Measurements from ENCODE around the gene FHIT. TPM values are rescaled to one million over a fixed set of nuclear protein-coding genes. Genes with fewer than 3 reads are reported as not detected.

The FHIT gene
- polyA plus RNA-seq, 12 donors = 3.8 to 10.9 (median 5.4) TPM; not detected in 2

DNA sequence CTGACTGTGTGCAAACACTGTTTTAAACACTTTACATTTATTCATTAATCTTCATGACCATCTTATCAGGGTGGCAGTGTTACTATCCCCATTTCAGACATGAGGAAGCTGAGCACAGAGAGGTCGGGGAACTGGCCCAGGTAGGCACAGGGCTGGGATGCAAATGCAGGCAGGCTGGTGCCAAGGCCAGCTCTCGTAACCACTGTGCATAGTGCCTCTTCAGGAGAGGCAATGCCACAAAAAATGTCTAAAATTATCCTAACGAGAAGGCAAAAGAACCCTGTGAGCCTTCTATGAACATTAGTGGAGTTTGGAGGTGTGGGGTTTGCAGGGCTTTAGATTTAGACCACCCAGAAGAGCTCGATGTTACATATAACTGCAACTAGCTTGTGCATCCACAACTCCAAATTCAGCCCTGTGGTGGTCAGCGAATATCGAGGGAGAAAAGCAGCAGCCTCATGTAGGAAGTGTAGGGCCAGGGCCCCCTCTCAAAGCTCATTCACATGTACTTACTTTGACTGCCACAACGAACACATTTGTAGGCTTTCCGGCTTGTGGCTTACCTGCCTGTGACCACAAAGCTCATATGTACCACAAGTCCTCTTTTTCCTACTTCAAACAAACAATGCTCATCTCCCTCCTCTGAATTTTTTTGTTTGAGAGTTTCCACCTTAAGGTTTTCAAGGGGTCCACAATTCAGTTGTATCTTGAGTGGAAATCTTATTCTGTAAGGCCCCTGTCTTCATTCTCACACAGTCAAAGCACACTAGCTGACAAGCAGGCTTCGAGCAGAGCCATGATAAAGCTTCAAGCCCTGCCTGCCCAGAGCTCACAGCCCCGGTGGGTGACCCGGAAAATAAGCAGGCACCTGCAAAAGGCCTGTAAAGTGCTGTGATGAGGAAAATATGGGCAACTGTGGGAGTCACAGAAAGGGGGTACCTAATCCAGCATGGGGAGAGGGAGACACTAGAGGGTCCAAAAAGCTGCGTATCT, 1478.5 kb downstream of the FHIT start:
- no peak for DNase-seq

DNA sequence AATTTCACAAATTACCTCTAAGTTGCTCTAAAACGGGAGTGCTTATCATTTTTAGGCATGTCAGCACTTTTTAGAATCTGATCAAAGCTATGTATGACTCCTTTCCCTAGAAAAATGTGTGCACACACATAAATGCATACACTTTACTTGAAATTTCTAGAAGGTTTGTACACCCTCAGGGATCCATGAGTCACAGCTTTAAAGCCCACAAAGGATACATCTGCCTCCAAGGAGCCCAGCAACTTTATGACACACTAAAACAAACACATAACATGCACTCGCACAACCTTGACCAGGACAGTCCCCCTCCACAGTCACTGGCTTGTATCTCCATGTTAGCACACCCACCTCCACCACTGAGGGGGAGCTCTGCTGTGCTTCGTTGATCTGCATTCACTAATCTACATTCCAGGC, 1479.5 kb downstream of the FHIT start:
- no peak for DNase-seq

DNA sequence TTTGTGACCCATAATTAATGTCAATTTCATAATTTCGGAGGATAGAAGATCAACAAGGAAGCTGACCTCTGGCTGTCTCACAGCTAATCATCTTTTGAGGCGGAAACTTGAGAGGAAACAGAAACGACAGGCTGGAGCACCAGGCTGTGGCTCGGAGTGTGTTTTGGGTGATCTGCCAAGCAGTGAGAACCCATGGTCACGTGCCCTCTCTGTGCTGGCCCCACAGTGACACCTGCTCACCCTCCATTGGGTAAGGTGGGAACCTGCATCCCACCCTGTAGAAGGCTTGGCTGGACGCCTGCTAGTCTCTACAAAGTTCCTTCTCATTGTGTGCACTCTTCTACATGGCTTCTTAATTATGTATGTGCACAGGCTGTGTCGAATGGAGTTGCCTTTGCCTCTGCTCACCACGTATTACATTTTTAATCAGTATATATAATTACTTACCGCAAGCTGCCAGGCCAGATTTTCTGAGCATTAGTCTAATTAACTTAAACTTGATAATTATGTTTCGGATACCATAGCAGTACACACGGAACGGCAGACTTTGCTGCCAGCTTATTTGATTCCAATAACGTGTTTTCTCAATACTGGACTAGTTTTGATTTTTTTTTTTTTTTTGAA, 1482.0 kb downstream of the FHIT start:
- no peak for DNase-seq

DNA sequence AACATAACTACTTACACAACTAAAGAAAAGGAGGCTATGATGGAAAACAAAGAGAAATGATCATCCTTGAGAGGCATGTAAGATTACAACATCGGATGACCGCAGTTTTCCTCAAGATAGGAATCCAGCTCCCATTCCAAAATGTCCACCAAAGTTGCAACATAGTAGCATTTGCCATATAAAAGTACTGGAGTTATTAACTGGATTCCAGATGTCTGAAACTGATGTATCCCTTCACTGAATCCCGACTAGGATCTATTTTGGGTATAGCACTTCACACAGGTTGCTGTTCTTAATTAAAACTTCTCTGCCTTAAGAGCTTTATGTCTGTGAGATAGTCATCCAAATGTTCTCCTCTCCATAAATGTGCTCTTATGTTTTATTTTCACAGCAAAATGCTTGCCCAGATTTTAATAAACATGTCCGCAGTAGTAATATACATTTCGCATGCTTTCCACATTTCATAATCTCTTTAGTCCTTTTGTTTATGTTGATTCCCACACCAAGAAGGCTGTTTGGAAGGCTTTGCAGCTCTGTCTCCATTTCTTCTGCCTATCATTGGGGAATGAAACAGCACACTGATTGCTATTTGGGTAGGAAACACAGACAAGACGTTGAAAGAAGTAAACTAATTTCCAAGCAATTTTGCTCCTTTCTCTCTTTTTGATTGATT, 1484.9 kb downstream of the FHIT start:
- peak; percentile 37 for DNase-seq

DNA sequence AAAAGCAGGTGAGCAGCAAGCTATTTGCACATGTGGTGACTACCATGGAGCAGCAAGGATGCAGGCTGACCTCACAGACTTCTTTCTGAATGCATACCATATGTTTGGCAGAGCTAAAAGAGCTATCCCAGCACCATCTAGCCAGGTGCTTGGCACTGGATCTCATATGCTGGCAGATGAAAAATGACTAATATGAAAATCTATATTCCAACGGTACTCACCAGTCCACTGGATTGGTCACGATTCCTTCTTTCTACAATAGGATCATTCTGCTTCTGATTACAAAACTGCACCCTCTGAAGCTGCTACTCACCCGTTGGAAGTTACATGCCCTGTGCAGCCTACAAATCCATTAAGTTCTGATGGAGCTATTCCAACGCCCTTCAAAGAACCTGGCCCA, 1487.1 kb downstream of the FHIT start:
- DNase-seq = peak; percentile 61

DNA sequence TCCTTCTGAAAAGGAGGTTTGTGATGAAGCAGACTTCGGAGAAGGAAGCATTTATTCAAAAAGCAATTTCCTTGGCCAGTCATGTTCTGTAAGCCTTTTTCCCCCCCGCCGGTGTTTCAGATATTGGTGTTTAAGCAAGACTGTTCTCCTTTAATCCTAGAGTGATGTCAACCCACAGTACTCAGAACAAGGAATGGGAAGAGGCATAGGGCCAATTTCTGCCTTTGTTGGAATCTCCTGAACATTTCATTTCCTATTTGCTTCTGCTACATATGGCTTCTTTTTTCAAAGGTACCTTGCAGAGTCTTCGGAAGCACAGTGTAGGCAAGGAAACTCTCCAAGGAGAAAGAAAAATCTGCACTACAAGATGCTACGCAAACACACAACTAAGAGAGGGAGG, 1488.3 kb downstream of the FHIT start:
- DNase-seq = peak; percentile 26

DNA sequence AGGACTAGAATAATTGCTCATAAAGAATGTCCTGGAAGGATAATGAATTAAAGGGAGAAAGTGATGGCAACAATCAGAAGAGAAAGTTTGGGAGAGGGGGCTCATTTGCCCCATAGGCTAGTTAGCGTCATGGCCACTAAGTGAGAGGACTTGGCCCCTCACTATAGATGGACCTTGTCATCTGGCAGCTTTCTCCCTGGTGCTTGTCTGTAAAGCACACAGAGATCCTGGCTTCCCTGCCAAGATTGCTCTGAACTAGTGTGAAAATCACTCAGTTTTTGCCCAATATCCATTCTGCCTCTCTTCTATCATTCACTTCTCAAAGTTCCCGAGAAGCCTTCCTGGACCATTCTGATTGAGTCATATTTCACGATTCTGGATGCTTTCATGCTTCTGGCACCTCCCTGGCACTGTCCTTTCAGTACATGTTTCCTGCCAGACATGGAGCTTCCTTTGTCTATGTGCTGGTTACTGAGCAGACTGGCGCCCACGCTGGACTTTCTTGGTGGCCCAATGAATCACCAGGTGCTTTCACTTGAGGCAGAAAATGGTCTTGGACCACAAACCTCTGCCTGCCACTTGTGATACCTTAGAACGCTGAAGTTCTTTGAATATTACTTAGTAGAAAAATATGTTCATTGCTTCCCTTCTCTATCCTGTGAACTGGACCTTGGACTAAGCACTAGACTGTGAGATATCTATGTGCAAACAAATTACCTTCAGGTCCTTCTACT, 1491.8 kb downstream of the FHIT start:
- no peak for DNase-seq

DNA sequence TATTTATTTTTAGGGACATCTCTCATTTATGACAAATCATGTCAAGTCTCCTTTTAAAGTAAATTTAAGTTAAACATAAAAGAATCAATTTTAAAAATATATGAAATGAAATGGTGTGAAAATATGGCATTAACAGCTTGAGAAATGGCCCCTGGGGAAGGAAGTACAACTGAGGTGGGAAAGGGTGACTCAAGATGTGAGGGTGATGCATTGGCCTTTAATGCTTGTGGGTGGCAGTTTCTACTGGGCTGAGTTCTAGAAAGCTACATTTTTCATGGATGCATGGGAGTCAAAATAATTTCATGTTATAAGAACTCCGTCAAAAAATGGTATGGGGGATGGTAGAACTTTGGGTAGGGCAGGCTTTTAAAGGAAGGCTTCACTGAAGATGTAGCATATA, 1492.6 kb downstream of the FHIT start:
- no peak for DNase-seq

DNA sequence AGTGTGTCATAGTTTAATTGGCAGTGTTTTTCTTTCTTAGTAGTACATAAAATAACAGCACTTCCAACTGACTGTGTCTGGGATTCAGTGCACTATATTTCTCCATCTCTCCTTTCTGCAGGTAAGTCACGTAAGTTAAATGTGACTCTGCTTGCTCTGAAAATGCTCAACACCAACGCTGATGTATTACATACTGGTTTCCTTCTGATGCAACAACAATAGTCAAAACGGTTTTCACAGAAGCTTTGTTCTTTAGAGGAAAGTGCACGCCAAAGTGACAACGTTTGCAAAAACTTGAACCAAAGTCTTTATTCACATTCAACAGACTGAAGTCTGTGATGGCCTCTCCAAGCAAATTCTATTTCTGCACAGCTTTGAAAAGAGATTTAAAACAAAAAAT, 1494.3 kb downstream of the FHIT start:
- no peak for DNase-seq

DNA sequence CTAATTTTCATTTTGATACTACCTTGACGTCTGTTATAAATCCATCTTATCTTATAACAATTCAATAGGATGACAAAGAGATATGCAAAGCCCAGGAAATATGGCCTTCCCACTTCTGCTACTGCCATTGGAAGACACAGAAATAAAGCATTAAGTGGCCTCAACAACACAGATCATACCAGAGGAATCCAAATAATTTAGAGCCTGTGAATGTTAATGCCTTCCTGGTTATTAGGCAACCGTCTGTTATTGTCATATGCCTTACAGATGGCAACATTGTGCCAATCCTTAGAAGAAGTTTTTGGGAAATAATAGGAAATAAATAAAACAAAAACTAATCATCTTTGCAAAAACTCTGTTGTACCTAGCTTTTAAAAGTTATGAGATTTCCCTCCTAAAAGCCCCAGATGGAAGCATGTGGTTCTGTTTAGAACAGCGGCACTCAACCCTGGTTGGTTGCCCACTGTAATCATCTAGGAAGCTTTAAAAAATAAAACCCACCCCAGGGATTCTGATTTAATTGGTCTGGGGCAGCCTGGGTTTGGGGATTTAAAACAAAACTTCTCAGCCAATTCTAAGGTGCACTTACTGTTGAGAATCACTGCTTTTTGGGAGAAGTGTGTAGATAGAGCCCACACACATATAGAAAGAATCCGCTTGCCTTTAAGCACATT, 1496.7 kb downstream of the FHIT start:
- DNase-seq = no peak

DNA sequence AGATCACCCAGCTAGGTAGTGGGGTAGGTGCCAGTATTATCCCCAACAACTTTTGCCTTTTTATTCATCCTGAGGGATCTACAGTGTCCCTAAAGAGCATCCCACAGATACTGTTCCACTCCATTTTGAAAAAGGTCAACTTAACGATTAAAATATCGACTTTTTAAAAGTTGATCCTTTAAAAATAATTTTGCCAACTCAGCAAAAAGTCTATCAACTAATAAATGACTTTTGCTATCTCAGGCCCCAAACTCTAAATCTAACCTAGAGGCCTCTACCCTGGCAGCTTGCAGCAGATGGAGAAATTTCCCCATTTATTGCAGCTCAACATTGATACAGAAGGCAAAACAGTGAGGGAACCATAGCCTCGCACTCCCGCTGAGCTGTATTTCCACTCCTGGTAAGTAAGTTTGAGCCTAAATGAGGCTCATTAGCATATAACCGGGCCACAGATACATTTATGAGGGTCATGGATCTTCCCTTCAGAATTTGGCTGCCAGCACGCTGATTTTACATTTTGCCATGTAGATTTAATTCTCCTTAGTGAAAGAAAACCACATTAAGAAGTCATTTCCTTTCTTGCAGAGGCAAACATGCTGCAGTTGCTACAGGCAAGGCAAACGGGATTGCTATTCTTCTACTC, 1497.3 kb downstream of the FHIT start:
- no peak for DNase-seq

DNA sequence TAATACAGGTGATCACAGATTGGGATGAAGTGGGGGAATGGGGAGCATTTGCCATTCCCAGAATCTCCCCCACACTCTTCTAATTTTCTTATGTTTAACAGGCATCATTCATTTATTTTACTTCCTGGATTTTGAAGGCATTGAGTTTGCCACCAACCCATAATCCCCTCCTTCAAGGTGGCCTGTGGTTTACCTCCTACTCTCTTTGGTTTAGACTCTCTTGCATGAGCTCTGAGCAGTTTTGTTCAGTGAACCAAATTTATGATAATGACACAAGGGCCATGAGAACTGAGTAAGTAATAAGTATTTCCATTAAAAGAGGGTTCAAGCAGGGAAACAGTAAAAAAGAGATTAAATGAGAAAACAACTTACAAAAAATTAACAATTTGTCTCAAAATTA, 1498.3 kb downstream of the FHIT start:
- DNase-seq = no peak

DNA sequence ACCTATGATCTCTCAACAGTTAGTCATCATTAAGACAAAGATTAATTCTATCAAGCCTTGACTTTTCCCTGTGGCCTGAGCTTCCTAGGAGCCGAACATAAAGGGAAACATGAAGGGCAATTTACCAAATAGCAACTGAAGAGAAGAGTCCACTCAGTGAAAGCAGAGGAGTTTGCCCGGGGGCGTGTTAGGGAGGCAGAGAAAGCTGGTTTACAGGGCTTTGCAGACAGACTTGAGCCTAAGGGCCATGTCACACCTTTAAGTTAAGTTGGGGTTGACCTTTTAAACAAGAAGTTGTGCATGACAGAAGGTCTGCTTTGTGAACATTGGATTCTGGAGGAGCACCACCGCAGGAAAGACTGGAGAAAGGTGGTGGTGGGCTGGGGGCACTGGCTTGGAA, 1499.6 kb downstream of the FHIT start:
- DNase-seq = no peak

DNA sequence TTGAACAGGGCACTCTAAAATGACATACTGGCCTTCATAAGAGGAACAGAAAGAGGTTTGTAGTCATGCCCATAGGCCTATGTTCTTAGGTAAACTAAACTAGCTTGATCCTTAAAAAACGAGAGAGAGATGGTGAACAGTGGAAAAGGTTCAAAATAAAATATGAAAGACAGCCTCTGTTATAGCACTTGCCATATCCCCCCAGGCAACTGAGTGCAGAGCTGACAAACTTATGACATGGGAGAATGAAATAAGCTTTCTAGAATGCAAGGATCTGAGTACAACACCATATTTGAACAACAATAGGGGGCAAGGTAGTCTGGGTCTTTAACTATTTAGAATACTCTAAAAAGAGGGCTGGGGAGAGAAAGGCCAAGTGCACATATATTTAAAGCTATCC, 1500.9 kb downstream of the FHIT start:
- DNase-seq = no peak

DNA sequence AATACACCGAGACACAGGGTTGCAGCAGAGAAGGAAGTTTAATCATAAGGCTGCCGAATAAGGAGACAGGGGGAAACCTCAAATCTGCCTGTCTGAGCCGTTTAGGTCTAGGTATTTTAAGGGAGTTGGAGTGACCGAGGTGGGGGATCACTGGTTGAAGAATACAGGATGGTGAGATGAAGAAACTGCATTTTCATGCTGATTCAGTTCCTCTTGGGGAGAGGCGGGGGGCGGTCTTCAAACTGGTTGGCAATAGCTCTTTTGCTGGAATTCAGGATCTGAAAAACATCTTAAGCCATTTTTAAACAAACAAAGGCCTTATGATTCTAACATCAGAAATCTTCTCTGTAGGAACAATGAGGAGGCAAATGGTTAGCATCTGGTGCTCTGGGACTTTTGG, 1502.0 kb downstream of the FHIT start:
- no peak for DNase-seq

DNA sequence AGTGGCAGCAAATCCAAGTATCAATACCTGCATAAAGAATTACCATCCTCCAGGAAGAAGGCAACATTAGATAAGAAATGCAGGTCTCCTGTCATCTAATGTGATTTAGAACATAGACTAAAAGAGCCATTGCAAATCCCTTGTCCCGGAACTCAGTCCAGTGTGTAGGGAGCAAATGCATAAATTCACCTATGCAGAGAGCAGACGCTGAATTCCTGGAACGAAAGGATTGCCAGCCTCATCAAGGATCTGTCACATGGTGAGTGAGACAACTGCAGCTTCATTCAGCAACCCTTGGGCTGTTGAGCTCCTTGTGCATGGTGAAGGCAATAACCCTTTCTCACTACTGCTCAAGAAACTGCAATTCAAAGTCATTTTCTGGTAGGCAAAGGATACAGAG, 1504.7 kb downstream of the FHIT start:
- DNase-seq = no peak

DNA sequence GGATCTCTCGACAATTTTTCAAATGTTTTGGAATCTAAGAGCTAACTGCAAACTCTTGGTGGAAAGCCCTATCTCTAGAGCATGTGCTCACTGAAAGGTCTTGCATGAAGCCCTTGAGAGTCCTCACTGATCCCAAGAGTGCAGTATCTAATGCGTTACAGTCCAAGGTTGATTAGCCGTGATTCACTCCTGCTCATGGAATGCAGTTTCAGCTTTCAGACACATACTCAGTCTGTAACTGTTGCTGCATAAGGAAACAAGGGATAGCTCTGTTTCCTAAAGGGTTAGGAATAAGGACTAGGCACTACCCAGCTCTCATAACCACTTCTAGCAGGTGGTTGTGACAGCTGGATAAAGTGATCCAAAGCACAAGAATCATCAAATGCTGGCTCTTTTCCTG, 1514.0 kb downstream of the FHIT start:
- DNase-seq = no peak

DNA sequence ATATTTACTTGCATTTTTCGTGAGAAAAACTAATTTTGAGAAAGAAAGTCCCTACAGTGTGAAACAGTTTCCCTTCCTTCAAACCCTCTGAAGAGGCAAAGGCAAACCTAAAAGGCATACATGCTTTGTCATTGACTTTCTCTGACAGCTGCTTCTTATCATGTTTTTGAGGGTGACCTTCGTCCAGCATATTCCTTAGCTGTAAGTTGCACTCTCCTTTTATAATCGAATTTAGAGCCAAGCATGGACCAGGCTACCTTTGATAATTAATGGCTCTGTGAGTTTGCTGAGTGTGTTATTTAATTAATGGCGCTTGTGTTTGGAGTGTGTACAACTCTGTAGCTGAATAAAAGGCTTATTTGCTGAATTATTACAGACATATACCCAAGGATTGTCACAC, 1517.2 kb downstream of the FHIT start:
- no peak for DNase-seq

DNA sequence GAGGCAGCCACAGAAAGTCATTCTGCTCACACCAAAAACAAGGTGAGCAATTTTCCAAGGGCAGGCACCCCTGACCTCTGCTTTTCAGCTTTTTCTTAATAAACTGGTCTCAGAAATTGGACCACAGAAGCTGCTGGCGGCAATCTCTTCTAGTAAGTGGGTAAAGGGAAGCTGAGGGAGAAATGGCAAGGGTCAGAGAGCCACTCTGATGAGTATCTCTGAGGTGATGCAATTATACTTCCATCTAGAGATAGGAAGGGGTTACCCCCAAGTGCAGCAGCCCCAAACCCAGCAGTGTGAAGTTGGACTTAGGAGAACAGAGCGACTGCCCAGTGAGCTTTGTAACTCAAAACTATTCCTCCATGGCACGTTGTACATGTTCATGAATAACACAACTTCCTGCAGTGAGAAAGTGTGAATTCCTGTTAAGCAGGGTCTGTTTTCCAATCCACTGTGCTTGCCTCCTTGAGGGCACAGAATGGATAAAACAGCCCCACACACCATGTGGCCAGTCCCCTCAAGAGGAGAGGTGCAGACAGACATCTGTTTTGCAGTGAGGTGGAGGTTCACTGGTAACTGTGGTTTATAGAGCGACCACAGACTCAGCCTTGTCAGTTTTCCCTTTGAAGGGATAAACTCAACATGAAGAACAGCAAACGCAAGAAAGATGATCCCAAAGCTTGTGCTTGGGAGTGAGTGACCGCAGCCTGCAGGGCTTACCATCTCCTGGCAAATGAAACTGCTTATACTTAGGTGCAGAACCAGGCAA, 1518.0 kb downstream of the FHIT start:
- DNase-seq = no peak

DNA sequence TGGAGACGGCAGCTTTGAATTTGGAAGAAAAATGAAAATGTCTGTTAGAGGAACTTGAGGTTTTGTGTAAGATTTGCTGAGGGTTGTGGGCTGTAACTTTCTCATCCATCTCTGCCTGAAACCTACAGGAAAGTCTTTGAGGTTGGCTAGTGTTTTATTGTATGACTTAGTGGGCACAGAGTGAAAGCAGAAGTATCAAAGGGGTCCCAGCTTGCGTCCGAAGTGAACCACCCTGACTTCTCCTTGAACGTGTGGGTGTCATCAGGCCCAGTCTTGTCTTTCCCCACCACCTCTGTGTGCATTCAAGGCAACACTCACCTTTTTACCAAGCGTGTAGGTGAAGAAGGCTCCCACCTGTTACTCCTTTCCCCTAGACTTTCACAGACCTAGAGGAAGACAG, 1519.3 kb downstream of the FHIT start:
- no peak for DNase-seq

Data from muscle of arm (tissue), 12 donors.